Measurements from ENCODE around the gene SMG1.
A peak's percentile ranks its signal among the peaks of the same experiment; 100 is the strongest.
"Not testable (repeated sequence)": the region's sequence is repeated elsewhere in the genome, so short reads cannot be mapped to it uniquely, and the experiment has no call there.

Gene SMG1

GRCh38 chr16:18796377-18796776, 129.8 kb downstream of the SMG1 start:
- no peak for DNase-seq

- DNase-seq = no peak
Measured at GRCh38 chr16:18792836-18793433, 133.3 kb downstream of the SMG1 start.

- peak; percentile 93 to 94 for DNase-seq
Measured at GRCh38 chr16:18789850-18790706, 136.1 kb downstream of the SMG1 start, which contains the start of gene RPS15A. TSS of gene RPS15A (minus strand) at chr16:18790334. CDS start at chr16:18789113, 1,221 bp downstream.

- no peak for DNase-seq
Measured at GRCh38 chr16:18789515-18789849, 136.7 kb downstream of the SMG1 start.

GRCh38 chr16:18788828-18789514, 137.2 kb downstream of the SMG1 start:
- no peak for DNase-seq

- no peak for DNase-seq
Measured at GRCh38 chr16:18784917-18785623, 141.1 kb downstream of the SMG1 start.

GRCh38 chr16:18783430-18784341, 142.5 kb downstream of the SMG1 start:
- no peak for DNase-seq

GRCh38 chr16:18782697-18783429, 143.3 kb downstream of the SMG1 start:
- DNase-seq = peak in 1 of 2 experiments; percentile 41

GRCh38 chr16:18781232-18781631, 145.0 kb downstream of the SMG1 start:
- DNase-seq = not testable (repeated sequence)

GRCh38 chr16:18780460-18781026, 145.7 kb downstream of the SMG1 start:
- peak in 1 of 2 experiments; percentile 41 for DNase-seq

- DNase-seq = not testable (repeated sequence)
Measured at GRCh38 chr16:18777664-18778063, 148.5 kb downstream of the SMG1 start.

GRCh38 chr16:18776334-18776733, 149.9 kb downstream of the SMG1 start:
- DNase-seq = not testable (repeated sequence)

- DNase-seq = not testable (repeated sequence)
Measured at GRCh38 chr16:18774651-18775050, 151.6 kb downstream of the SMG1 start.

- not testable (repeated sequence) for DNase-seq
Measured at GRCh38 chr16:18772171-18772570, 154.0 kb downstream of the SMG1 start.

- DNase-seq = not testable (repeated sequence)
Measured at GRCh38 chr16:18770336-18770962, 155.8 kb downstream of the SMG1 start.

- peak in 1 of 2 experiments; percentile 47 for DNase-seq
Measured at GRCh38 chr16:18767217-18767616, 159.0 kb downstream of the SMG1 start.

GRCh38 chr16:18762713-18763112, 163.5 kb downstream of the SMG1 start:
- DNase-seq = not testable (repeated sequence)

- peak; percentile 69 to 73 for DNase-seq
Measured at GRCh38 chr16:18759598-18760520, 166.3 kb downstream of the SMG1 start.

Measured in activated T-cell treated with anti-CD3 and anti-CD28 coated beads, Interleukin-2, amount 50 U/mL, for 48 hours (primary cell).